Loucy (cell line): ENCODE data around the gene UTY.

Experiments used
- EZH2phosphoT487 ChIP-seq: fragments of 200-600 bp; IDR thresholded peaks from 2 replicates; pipeline ENCODE4 v1.6.1; 2018; ENCODE audit warnings: antibody characterized with exemption, mild to moderate bottlenecking, moderate library complexity, borderline replicate concordance
- TF ChIP-seq, protein P1 (sequence below): fragments of 200-600 bp; sonication (generic); conservative IDR thresholded peaks from 2 replicates; pipeline ENCODE4 v1.5.1; 2014; ENCODE audit warnings: mild to moderate bottlenecking, antibody characterized with exemption, low read length

DNA sequence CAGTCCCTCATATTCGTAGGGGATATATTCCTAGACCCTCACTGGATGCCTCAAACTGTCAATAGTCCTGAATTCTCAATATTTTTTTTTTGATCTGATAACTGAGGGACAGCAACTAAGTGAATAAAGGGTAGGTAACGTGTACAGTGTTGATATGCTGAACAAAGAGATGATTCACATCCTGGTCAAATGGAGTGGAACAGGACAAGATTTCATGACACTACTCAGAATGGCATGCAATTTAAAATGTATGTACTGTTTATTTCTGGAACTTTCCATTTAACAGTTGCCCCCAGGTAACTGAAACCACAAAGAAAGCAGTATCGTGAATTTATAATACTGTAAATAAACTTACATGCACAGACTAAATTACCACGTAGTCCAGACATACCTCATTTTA lies 128.4 kb downstream of the UTY start:
- TF ChIP-seq, protein P1, sequence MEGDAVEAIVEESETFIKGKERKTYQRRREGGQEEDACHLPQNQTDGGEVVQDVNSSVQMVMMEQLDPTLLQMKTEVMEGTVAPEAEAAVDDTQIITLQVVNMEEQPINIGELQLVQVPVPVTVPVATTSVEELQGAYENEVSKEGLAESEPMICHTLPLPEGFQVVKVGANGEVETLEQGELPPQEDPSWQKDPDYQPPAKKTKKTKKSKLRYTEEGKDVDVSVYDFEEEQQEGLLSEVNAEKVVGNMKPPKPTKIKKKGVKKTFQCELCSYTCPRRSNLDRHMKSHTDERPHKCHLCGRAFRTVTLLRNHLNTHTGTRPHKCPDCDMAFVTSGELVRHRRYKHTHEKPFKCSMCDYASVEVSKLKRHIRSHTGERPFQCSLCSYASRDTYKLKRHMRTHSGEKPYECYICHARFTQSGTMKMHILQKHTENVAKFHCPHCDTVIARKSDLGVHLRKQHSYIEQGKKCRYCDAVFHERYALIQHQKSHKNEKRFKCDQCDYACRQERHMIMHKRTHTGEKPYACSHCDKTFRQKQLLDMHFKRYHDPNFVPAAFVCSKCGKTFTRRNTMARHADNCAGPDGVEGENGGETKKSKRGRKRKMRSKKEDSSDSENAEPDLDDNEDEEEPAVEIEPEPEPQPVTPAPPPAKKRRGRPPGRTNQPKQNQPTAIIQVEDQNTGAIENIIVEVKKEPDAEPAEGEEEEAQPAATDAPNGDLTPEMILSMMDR, result no peak
- no peak for TF ChIP-seq EZH2phosphoT487
